HG03039 (cell line): ENCODE measurements around the gene KCNK6.

Experiments used
- ATAC-seq: cut with Tn5 transposase; IDR thresholded peaks from one replicate; pipeline ENCODE4 v1.9.1; 2021; ENCODE audit warnings: mild to moderate bottlenecking, moderate library complexity; ENCODE audit not compliant: unreplicated experiment

The KCNK6 gene

DNA sequence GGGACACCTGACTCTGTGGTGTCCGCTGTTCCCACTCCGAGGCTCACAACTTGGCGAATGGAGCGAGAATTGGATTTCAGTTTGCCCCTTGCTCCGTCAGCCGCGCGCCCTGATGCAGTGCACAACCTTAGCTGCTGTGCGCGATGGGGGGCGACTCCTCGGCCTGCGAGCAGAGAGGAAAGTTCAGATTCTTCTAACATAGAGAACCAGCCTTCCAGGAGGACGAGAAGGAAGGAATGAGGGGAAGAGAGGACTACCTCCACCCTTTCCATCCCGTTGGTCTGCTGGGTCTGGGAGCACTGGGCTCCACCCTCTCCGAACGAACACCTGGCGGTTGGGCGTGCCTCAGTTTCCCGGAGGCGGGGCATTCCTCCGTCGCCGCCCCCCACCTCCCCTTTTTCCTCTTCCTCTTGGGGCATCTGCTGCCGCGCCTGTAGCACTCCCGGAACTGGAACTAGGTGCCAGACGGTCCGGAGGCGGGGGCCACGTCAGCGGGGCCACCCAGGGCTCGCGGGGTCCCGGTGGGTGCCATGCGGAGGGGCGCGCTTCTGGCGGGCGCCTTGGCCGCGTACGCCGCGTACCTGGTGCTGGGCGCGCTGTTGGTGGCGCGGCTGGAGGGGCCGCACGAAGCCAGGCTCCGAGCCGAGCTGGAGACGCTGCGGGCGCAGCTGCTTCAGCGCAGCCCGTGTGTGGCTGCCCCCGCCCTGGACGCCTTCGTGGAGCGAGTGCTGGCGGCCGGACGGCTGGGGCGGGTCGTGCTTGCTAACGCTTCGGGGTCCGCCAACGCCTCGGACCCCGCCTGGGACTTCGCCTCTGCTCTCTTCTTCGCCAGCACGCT lies at the start of gene KCNK6:
KCNK6 (plus strand) TSS at position 425 of the 838 bp plus-strand sequence; CDS start at position 531, 106 bp downstream.
- no peak for ATAC-seq

DNA sequence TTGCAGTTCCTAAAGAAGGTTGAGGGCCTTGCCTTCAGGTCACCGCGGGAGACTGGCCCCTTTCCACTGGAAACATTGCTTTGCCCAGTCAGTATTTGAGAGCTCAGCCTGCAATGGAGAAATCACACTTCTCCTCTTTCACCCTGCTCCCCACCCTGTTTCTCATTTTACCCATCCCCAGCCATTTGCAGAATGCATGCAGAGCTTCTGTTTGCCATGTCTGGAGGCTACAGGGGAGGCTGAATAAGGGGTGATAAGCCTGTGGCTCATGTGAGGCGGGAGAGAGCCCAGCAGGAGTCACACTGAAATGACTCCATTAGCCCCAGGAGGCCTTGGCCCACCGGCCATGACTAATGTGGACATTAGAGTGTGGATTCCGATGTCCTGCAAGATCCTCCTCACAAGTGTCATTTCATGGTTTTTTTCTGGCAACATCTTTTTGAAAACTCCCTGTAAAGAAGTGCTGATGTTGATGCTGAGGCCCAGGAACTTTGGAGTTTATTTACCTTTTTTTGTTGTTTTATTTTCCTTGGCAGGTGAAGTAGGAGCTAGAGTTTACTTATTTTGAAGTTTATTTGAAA lies 49.0 kb upstream of the KCNK6 start:
- no peak for ATAC-seq

DNA sequence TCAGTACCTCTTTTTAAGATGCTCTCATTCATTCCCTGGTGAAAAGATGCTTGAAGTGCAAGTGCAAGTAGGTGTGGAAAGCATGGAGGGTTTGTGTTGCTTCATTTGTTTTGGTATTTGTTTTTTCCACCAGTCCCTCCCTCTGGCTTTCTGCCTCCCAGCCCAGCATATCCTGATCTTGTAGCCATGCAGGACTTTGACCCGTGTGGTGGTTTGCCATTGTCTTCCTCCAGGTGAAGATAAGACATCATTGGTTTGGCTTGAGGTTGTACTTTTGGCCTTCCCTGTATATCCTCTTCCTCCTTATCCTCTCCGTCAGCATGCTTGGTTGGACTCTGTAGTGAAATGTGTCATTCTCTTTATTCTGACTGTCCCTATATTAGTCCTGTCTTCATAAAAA lies 46.1 kb upstream of the KCNK6 start:
- no peak for ATAC-seq

DNA sequence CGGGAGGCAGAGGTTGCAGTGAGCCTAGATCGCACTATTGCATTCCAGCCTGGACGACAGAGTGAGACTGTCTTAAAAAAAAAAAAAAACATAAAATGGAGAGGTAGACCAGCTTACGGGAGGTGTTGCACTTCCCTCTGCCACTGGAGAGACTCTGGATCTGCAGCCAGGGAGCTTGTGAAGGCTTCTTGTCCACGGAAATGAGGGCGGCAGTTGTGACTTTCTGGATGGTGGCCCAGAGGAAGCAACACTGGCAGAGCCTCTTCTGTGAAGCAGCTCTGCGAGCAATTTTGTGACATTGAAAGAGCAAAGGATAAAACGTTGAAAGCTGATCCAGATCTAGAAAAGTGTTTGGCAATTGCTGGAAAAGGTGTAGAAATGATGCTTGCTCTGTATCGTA lies 44.9 kb upstream of the KCNK6 start:
- ATAC-seq: no peak

DNA sequence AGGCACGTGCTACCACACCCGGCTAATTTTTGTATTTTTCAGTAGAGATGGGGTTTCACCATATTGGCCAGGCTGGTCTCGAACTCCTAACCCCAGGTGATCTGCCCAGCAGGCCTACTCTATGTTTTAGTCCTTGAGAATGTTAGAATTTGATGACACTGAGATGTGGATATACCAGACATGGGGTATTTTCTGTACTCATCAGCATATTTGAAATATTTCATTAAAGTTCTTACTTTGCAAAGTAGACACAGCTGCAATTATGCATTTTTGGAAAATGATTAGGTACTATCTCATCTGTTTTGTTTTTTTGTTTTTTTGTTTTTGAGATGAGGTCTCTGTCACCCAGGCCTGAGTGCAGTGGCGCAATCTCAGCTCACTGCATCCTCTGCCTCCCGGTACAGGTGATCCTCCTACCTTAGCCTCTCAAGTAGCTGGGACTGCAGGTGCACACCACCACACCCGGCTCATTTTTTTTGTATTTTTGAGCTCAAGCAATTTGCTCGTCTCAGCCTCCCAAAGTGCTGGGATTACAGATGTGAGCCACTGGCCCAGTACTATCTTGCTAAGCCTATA lies 42.6 kb upstream of the KCNK6 start:
- ATAC-seq: no peak

DNA sequence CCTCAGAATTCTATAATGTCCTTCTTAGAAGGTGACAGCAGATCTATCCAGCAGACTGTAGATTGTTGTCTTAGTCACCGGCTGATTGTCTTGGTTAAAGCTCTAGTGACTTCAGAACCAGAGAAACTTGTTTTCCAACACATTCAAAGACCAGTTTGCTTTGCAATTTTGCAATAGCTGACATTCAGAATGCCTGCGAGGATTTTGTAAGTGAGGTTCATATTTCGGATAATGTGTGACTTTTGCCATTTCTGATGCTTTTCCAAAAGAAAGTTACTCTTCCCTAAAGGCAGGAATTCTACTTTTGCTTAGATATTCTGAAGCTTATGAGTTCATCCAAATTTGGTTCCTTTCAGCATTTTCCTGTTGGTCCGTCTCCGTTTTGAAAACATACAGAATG lies 42.1 kb upstream of the KCNK6 start:
- no peak for ATAC-seq

DNA sequence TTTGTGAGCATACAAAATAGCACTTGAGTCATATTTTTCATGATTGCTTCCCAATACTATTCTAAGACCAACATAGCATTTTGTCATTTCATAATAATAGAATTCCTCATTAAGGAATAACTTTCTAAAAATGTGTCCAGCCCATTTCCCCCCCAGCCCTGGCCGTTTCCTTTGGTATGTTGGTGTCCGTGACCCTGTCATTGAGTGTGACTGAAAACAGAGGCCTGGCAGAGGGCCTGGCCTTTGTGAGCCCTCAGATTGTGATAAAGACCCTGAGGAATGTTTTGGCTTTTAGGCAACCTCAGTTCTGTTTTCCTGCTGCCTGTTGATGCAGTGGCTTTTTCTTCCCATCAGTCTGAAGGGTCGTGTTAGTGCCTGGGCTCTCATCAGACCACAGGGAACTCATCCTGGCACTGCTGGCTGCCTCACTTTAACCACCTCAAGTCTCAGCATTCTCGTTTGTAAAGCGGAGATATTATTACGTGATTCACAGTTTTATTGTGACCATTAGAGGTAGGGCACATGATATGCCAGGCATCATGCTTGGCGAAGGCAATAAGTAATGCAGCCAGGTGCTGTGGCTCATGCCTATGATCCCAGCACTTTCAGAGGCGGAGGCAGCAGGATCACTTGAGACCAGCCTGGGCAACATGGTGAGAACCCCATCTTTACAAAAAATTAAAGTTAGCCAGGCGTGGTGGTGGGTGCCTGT lies 41.5 kb upstream of the KCNK6 start:
- no peak for ATAC-seq

DNA sequence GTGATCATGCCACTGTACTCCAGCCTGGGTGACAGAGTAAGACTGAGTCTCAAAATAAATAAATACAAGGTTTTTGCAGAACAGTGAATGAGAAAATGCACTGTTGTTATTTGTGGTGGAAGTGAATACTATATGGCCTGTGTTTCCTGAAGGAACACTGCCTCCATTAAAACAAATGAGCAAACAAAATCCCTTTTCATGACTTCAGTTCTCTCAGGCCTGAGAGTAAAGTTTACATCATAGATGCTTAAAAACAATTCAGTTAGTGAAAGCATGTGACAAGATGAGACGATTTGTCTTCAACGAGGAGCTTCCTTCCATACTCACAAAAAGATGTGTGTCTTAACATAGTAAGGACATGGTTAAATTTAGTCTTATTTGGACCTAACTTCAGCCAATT lies 40.9 kb upstream of the KCNK6 start:
- ATAC-seq: no peak

DNA sequence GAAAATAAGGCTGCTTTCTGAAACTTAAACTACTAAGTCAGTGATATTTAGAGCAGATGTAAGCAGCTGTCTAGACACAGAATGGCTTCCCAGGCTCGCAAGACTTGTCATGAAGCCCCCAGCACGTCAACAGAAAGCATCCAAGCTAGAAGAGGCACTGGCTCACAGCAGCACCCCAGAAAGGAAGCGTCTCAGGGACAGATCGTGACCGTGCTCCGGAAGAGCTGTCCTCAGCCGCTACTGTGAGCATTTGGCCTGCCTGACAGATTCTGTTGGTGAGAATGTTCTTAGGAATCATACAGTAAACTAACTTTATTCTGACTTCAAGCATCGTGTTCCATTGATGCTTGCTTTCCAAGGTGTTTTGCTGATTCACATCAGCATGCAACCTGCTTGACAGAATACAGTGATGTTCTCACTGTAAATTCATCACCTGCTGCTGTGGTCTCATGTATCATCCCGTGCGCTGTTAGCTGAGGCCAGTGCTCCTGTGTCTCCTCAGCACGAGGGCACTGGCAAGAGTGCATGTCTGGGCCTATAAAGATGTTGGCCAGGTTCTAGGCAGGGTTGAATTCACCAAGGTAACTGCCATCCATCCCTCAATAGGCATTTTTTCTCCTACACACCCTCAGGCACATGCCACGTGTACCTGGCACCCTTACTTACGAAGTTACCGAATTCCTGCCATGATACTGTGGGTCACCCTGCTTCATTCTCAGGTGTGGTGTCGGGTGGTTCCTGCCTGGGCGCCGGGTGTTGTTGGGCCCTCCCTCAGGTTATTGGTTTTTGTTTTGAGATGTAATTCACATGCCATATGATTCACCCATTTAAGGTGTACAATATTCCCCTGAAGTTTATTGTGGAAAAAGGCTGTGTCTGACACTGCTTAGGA lies 39.4 kb upstream of the KCNK6 start:
- ATAC-seq: no peak

DNA sequence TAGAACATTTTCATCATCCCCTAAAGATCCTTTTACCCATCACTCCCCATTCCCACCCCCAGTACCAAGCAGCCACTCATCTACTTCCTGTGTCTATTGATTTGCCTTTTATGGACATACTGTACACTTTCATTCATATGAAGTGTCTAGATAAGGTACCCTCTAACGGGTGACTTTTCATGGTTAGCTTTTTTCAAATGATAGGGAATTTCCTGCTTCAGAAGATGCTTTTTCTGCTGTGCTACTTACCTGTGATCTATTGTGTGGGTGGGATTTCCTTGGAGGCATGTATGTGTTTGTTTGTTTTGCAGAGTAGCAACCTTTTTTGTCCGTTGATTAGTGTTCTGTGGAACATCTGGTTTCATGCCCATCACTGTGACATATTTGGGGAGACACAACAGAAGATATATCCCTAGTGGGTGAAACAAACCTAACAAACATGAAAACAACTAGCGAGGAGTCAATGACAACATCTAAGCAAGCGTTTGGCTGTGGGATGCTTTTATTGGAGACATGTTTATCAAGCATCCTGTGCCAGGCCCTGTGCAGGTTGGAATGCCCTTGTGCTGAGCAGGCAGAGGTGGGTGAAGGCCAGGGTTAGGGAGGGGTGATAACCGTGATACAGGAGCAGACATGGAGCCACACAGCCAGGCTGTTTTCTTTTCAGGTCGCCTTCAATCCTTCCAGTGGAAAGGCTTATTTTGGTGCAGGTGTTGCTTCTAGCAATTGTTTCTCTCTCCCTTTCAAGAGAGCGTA lies 37.7 kb upstream of the KCNK6 start:
- ATAC-seq: no peak

DNA sequence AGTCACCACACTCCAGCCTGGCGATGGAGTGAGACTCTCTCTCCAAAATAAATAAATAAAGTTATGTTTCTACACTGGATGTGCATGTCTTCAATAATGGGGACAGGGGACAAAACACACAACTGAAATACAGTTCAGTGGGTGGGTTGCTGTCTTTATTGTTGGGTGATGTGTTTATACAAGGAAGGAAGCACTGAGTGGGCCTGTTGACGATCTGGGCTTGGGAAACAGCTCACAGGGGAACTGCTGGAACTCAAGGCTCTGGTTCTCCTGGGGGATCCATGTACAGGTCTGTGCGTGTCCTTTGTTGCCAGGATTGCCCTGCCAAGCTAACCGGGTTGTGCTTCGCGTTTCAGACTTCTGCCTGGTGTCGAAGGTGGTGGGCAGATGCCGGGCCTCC lies 36.4 kb upstream of the KCNK6 start:
- no peak for ATAC-seq

DNA sequence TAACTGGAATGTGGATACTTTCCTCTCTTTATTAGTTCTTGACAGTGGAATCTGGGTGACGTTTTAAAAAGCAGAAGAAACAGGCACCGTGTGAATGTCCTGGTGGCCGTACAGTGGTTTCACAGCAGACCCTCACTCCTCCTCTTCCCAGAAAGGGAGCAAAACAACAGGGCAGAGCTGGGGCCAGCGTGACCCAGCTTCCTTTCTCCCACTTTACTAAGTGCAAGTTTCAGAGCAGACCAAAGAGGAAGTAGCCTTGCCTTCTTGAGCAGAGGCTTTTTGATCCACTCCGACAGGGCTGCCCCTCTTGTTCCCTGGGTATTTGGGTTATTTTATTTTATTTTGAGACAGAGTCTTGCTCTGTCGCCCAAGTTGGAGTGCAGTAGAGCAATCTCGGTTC lies 35.2 kb upstream of the KCNK6 start:
- ATAC-seq: no peak

DNA sequence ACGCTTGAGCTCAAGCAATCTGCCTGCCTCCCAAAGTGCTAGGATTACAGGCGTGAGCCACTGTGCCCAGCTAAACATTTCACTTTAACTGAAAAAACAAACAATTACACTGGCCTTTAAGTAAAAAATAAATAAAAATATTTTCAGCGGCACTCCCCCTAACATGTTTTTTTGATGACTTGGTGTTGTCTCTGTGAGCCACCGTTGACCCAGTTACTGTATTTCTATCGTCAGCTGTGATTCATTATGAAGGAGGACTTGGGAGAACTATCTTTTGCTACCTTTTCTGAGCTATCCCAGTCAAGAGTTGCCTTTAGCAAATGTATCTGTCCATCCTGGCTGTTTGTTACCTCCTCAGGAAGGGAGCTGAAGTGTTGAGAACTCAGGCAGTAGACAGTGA lies 34.1 kb upstream of the KCNK6 start:
- no peak for ATAC-seq

DNA sequence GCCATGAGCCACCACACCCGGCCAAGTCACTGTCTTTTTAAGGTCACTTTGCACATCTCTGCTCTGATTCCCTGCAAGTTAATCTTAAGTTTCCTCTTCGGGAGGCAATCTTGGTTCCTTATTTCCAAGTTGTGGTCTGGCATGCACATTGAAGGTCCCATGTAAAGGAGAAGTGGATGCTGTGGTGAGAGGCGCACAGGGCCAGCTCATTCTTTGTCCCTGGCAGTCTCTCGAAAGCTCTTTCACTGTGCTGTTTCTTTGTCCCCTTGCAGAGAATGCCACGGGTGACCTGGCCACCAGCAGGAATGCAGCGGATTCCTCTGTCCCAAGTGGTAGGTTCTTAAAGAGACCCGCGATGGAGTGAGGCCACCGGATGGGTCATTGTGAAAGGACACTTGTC lies 32.0 kb upstream of the KCNK6 start:
- no peak for ATAC-seq

DNA sequence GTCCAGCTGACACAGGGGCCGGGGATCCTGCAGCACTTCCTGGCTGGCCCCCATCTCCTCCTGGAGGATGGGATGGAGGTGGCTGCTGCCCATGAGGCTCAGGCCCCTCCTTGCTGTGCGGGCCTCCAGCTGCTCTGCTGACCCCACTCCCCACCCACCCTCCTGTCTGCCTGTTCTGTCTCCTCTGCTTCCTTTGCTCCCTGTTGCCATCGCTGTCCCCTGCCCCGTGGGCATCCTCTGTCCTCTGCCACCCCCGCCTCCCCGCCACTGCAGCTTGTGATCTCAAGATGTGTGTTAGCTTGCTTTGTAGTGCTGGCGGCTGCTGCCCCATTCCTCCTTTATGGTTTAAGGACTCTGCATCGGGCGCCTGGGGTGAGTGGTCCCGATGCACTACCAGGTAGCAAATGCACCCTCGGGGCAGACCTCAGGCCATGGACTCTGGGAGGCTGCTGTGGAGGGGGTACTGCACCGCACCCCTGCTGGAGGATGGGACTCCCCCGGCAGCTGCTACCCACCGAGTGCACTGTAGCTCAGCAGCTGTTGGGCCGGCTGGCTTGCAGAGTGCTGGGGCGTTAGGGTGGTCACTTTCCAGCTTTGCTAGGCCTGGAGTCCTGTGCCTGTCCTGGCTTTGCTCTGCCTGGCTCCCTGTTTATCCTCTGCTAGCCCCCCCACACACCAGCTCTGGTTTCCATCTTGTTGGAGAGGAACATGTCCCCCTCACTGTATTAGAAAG lies 31.4 kb upstream of the KCNK6 start:
- ATAC-seq: no peak

DNA sequence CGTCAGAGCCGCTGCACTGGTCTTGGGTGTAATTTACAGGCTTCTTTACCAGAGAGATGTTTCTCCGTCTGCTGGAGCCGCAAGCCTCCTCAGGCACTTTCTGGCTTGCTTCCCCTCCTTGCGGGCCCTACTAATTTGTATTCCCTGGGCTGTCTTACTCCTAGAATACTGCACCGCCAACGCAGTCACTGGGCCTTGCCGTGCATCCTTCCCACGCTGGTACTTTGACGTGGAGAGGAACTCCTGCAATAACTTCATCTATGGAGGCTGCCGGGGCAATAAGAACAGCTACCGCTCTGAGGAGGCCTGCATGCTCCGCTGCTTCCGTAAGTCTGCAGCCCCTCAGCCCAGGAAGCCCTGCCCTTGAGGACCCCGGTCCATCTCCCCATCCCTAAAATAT lies 29.7 kb upstream of the KCNK6 start:
- ATAC-seq: no peak

DNA sequence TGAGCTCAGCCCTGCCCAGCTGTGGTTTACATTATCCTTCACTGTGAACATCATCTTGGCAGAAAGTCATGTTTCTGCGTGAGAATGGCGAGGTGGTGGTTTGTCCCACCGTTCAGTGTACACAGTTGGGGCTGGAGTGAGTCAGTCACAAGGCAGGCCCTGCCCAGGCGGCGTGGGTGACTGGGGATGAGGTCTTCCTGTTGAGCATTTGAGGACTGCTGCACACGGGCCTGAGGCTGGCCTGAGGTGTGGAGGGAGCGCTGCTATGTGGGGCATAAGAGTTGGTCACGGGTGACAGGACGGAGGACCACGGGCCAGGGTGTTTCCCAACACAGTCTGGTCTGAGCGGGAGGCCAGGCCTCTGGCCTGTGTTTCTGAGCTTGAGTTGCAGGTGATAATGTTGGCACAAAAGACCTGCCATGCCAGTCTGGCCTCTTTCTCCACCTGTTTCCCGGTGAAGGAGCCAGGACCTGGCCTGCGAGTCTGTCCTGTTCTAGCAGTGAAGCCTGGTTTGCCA lies 29.0 kb upstream of the KCNK6 start:
- ATAC-seq: no peak

DNA sequence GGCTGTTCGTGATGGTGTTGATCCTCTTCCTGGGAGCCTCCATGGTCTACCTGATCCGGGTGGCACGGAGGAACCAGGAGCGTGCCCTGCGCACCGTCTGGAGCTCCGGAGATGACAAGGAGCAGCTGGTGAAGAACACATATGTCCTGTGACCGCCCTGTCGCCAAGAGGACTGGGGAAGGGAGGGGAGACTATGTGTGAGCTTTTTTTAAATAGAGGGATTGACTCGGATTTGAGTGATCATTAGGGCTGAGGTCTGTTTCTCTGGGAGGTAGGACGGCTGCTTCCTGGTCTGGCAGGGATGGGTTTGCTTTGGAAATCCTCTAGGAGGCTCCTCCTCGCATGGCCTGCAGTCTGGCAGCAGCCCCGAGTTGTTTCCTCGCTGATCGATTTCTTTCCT lies 27.8 kb upstream of the KCNK6 start:
- ATAC-seq: no peak

DNA sequence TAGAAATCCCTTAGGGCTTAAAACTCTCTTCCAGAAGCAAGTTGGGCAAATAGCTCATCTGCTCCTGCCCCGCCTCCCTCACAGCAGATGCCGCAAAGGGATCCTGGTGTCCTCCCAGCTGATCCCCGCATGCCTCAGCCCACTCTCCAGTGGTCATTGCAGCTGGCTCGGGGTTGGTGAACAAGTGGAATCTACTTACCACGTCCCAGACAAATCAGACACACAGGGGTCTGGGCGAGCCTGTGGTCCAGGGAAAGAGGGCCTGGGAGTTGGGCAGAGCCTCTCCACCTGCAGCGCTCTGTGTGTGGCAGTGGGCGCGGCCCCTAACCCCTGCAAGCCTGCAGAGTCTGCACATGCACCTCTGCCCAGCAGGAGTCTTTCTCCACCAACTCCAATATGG lies 26.4 kb upstream of the KCNK6 start:
- ATAC-seq: no peak
